B cell (primary cell): ENCODE measurements around the gene ZNF384.

ENCODE experiments used
- CTCF ChIP-seq: fragments of 200-600 bp; IDR thresholded peaks from one replicate; pipeline ENCODE4 v1.8.0; 2022; ENCODE audit warnings: antibody characterized with exemption, mild to moderate bottlenecking
- EZH2 ChIP-seq: IDR thresholded peaks from 2 replicates; pipeline ENCODE4 v1.6.1; 2012; ENCODE audit warnings: borderline replicate concordance, low read depth, mild to moderate bottlenecking, moderate library complexity, low read length; ENCODE audit not compliant: insufficient read depth, poor library complexity, severe bottlenecking

- no peak for TF ChIP-seq CTCF
- TF ChIP-seq EZH2: no peak
Observed at GRCh38 chr12:6688543-6688998, 604 bp downstream of the ZNF384 start.
